HepG2 (cell line): ENCODE results near the gene RBBP6. TPM values are rescaled to one million over a fixed set of nuclear protein-coding genes. Genes with fewer than 3 reads are reported as not detected.

ENCODE experiments used
- AKAP8 ChIP-seq: sonication (generic); formaldehyde crosslinking; IDR thresholded peaks from 2 replicates; pipeline ENCODE4 v1.5.1; 2020; ENCODE audit warnings: mild to moderate bottlenecking, missing genetic modification reagents
- ASH2L ChIP-seq: fragments of 300-600, 200-600 bp; sonication (generic); IDR thresholded peaks from 2 replicates; pipeline ENCODE4 v1.7.0; 2017; ENCODE audit warnings: low read depth, mild to moderate bottlenecking, moderate library complexity, mixed read lengths, low read length; ENCODE audit not compliant: insufficient read length
- CEBPG ChIP-seq: IDR thresholded peaks from 2 replicates; pipeline ENCODE4 v1.6.1; 2016
- GABPA ChIP-seq, 2 experiments: IDR thresholded peaks; 2 replicates each; pipeline ENCODE4 v1.6.1; 2011 to 2016; ENCODE audit warnings: low read depth in 2 of 2, low read length in 1 of 2, missing biosample characterization in 1 of 2, missing genetic modification characterization in 1 of 2
- GTF2F1 ChIP-seq: fragments of 150-350 bp; IDR thresholded peaks from 2 replicates; pipeline ENCODE4 v1.6.1; 2014; ENCODE audit warnings: low read length
- MNT ChIP-seq: fragments of 450-650 bp; IDR thresholded peaks from 2 replicates; pipeline ENCODE4 v1.6.1; 2016
- NBN ChIP-seq: fragments of 450-650 bp; conservative IDR thresholded peaks from 2 replicates; pipeline ENCODE4 v1.6.1; 2017
- PHF5A ChIP-seq: IDR thresholded peaks from one replicate; pipeline ENCODE4 v1.6.1; 2018; ENCODE audit warnings: low read depth, missing genetic modification reagents; ENCODE audit not compliant: unreplicated experiment
- POLR2AphosphoS2 ChIP-seq: IDR thresholded peaks from 2 replicates; pipeline ENCODE4 v1.6.1; 2011; ENCODE audit warnings: low read depth, low read length, improper control_type of control experiment
- REPIN1 ChIP-seq: sonication (generic); formaldehyde crosslinking; IDR thresholded peaks from 2 replicates; pipeline ENCODE4 v1.8.0; 2022; ENCODE audit warnings: missing genetic modification reagents, low read depth, mild to moderate bottlenecking, borderline replicate concordance
- SKI ChIP-seq: fragments of 450-650 bp; IDR thresholded peaks from one replicate; pipeline ENCODE4 v1.6.1; 2018; ENCODE audit warnings: mild to moderate bottlenecking; ENCODE audit not compliant: partially characterized antibody
- SRSF1 ChIP-seq: fragments of 200-400 bp; formaldehyde crosslinking; optimal IDR thresholded peaks from 2 replicates; pipeline ENCODE3; 2017; ENCODE audit warnings: mild to moderate bottlenecking, low read depth, low read length, moderate library complexity
- TRIM22 ChIP-seq: fragments of 450-650 bp; IDR thresholded peaks from 2 replicates; pipeline ENCODE4 v1.6.1; 2017
- ZNF18 ChIP-seq: sonication (generic); formaldehyde crosslinking; IDR thresholded peaks from 2 replicates; pipeline ENCODE4 v1.8.0; 2022; ENCODE audit warnings: mild to moderate bottlenecking, missing genetic modification reagents; ENCODE audit not compliant: insufficient replicate concordance
- ZNF275 ChIP-seq: sonication (generic); formaldehyde crosslinking; IDR thresholded peaks from 2 replicates; pipeline ENCODE4 v1.8.0; 2022; ENCODE audit warnings: missing genetic modification reagents, mild to moderate bottlenecking, inconsistent platforms, borderline replicate concordance
- ZNF281 ChIP-seq: sonication (generic); formaldehyde crosslinking; IDR thresholded peaks from 2 replicates; pipeline ENCODE4 v1.4.0; 2020; ENCODE audit warnings: missing genetic modification reagents, borderline replicate concordance
- ZNF614 ChIP-seq: IDR thresholded peaks from 2 replicates; pipeline ENCODE4 v1.6.1; 2018; ENCODE audit warnings: missing biosample characterization, missing genetic modification reagents, inconsistent platforms, borderline replicate concordance
- ZNF678 ChIP-seq: sonication (generic); formaldehyde crosslinking; IDR thresholded peaks from 2 replicates; pipeline ENCODE4 v1.4.0; 2020; ENCODE audit warnings: mild to moderate bottlenecking, missing genetic modification reagents
- polyA plus RNA-seq, 8 experiments: library from polyadenylated mRNA; depleted of rRNA in 3 of 8; stranded (reverse) in 7 of 8; unstranded in 1 of 8; fragments of >200 nt; fragmentation: Illumina TruSeq in 4 of 8; extraction: Trizol in 4 of 8; gene quantifications; 2 replicates each; pipeline versions ENCODE4 v1.2.1 to v1.2.3, GENCODE V29; 2011 to 2016; ENCODE audit warnings: low read depth in 4 of 8, missing spikeins in 1 of 8, mixed read lengths in 1 of 8; ENCODE audit not compliant: insufficient read depth in 1 of 8
- total RNA-seq, 5 experiments: library from RNA; depleted of rRNA; stranded (reverse); fragments of >200 nt; fragmentation: Illumina TruSeq; extraction: Trizol; gene quantifications; 2 replicates each; pipeline ENCODE4 v1.2.3, GENCODE V29; 2016; ENCODE audit warnings: low read depth in 1 of 5

The RBBP6 gene
- total and polyA plus RNA-seq, 2 of the 13 experiments (the other 11 are each of a cell fraction or from before 2014, with no cell fraction given) = 37.1 to 70.9 TPM

- TF ChIP-seq ZNF275 (CRISPR knock-in tag) = no peak
- no peak; the same call in 1 of the 2 replicates for TF ChIP-seq ZNF281
- 0 out of 2 replicates have a peak, but pooled peaks have one; percentile 21 for TF ChIP-seq AKAP8
- no peak for TF ChIP-seq ZNF18 (CRISPR knock-in tag)
- TF ChIP-seq REPIN1 (CRISPR knock-in tag) = peak; percentile 66; the same call in 1 of the 2 replicates
- TF ChIP-seq ASH2L = peak; percentile 98
- TF ChIP-seq SKI = no peak
- no peak for TF ChIP-seq TRIM22
- TF ChIP-seq NBN = no peak
- no peak for TF ChIP-seq GABPA (IDR thresholded peaks at IDR 0.05; ENCODE audit: low read depth, low read length)
- TF ChIP-seq GABPA (CRISPR knock-in tag; IDR thresholded peaks at IDR 0.05; ENCODE audit: low read depth) = peak; percentile 41
- peak; percentile 92 for TF ChIP-seq ZNF614 (CRISPR knock-in tag)
- 0 out of 2 replicates have a peak, but pooled peaks have one; percentile 66 for TF ChIP-seq POLR2AphosphoS2
- peak; percentile 85 for TF ChIP-seq MNT
- peak; percentile 54 for TF ChIP-seq CEBPG (CRISPR knock-in tag)
- TF ChIP-seq SRSF1 = peak; percentile 91
- TF ChIP-seq PHF5A = peak; percentile 89
- TF ChIP-seq ZNF678 (CRISPR knock-in tag) = no peak; the same call in 1 of the 2 replicates
- no peak for TF ChIP-seq GTF2F1
These were observed at the start of gene RBBP6 (continued) for GRCh38 chr16:24539295-24539849.
